Measurements from ENCODE around the gene YIPF1. TPM values are rescaled to one million over a fixed set of nuclear protein-coding genes. Genes with fewer than 3 reads are reported as not detected.
A peak's percentile ranks its signal among the peaks of the same experiment; 100 is the strongest.

Gene YIPF1
- total and polyA plus RNA-seq, 4 donors: 19.9 to 33.3 (median 25.1) TPM

DNA sequence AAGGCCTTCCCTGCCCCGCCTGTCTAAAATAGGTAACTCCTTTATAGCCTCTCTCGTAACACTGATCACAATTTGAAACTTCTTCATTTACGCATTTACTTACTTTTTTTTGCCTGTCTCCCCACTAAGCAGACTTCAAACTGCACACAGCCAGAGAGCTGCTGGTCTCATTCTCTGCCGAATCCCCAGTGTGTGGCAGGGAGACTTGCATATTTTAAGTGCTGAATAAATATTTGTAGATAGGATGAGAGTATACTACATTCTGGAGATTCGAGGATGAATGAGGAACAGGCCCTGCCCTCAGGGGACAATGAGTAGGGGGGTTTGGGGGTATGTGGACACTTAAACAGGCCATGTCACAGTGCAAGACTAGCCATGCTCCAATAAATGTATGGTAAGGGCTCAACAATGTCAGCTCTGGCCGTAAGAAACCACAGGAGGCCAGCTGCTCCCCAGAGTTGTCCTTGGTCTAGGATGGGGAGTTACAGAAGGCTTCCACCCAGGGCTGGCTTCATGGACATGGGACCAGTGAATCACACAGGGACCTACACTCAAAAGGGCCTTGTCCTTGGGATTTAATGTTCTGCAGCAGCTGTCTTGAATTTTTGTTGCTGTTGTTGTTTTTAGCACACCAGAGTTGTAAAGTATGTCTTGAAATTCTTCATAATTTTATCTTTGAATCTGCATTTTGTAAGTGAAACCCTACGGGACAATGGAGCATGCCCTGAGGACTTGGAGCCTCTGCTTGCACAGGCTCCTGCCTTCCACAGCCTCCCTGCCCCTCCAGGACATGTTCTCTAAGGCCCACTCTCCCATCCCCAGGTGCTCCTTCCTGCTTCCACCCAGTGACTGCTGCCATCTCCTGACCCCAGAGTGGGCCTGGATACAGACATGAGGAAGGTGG, 12.9 kb upstream of the YIPF1 start:
- TF ChIP-seq CTCF (IDR thresholded peaks at IDR 0.05; ENCODE audit: control extremely low read depth, extremely low read depth): no peak
- H3K4me1 ChIP-seq (ENCODE audit: control insufficient read depth in 5 of 5, insufficient read depth in 5 of 5, low read length in 5 of 5): peaks cover 0 to 12% (median 8%) of the 10 kb centered on the region in 5 donors
- H3K36me3 ChIP-seq (ENCODE audit: control insufficient read depth in 4 of 4, insufficient read depth in 4 of 4, low read length in 4 of 4): no peaks in the 10 kb centered on the region
- ATAC-seq (ENCODE audit: insufficient read depth, low FRiP score) (no peak), DNase-seq (no peak)
- no peak overlapping the region for H3K27ac ChIP-seq (ENCODE audit: low read depth in 1 of 2, low read length in 1 of 2)
- no peak overlapping the region for H3K9ac ChIP-seq (ENCODE audit: insufficient read depth in 1 of 2, low read length in 2 of 2)
- WGBS, 2 donors: 68 to 82% methylated on average over 7 of the region's 7 CpGs
- peaks cover 0 to 2% (median 0%) of the 10 kb centered on the region in 4 donors for H3K9me3 ChIP-seq (ENCODE audit: control insufficient read depth in 4 of 4, insufficient read depth in 3 of 4, low read length in 3 of 4)
- H3K4me3 ChIP-seq: no peak overlapping the region
- no peaks in the 10 kb centered on the region for H3K27me3 ChIP-seq (ENCODE audit: control insufficient read depth in 3 of 3, insufficient read depth in 3 of 3, low read length in 2 of 3)

DNA sequence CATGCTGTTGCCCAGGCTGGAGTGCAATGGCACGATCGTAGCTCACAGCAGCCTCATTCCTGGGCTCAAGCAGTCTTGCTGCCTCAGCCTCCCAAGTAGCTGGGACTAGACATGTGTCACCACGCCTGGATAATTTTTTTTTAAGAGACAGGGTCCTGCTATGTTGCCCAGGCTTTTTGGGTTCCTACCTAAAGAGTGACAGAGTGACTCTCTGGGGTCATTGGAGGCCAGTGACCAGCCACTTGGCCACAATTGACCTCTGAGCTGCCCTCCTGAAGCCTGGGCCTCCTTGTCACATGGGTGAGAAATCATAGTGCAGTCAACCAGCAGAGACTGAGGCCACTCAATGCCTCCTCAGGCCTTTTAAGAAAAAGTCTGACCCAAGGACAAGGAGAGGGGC, 10.1 kb upstream of the YIPF1 start:
- peaks cover 0 to 12% (median 8%) of the 10 kb centered on the region in 5 donors for H3K4me1 ChIP-seq (ENCODE audit: control insufficient read depth in 5 of 5, insufficient read depth in 5 of 5, low read length in 5 of 5)
- 94 to 95% methylated on average over 3 of the region's 3 CpGs for WGBS, 2 donors
- H3K36me3 ChIP-seq (ENCODE audit: control insufficient read depth in 4 of 4, insufficient read depth in 4 of 4, low read length in 4 of 4): no peaks in the 10 kb centered on the region
- TF ChIP-seq CTCF (IDR thresholded peaks at IDR 0.05; ENCODE audit: control extremely low read depth, extremely low read depth): no peak
- no peak for ATAC-seq (ENCODE audit: insufficient read depth, low FRiP score)
- H3K27ac ChIP-seq (ENCODE audit: low read depth in 1 of 2, low read length in 1 of 2): no peak overlapping the region
- no peak overlapping the region for H3K9ac ChIP-seq (ENCODE audit: insufficient read depth in 1 of 2, low read length in 2 of 2)
- H3K9me3 ChIP-seq (ENCODE audit: control insufficient read depth in 4 of 4, insufficient read depth in 3 of 4, low read length in 3 of 4): peaks cover 0 to 2% (median 0%) of the 10 kb centered on the region in 4 donors
- no peak for DNase-seq
- H3K27me3 ChIP-seq (ENCODE audit: control insufficient read depth in 3 of 3, insufficient read depth in 3 of 3, low read length in 2 of 3): no peaks in the 10 kb centered on the region
- no peak overlapping the region for H3K4me3 ChIP-seq

DNA sequence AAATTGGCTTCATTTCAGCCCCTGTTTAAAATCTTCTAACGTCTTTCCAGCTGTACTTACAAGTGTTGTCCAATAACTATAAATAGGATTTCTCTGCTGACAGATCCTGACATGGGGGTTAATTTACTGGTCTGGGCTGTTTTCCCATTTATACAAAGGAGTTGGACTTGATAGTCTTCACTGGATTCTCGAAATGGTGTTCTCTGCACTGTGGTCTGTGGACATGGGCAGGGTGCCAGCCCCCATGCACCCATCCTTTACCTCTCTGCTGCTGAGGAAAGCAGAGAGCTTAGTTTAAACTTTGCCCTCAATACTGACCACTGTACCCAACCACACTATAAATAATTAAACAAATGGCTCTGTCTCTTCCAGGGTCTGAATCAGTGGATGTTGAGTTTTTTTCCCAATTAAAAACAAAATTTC, 9.6 kb upstream of the YIPF1 start:
- Histone ChIP-seq H3K27me3 (ENCODE audit: control insufficient read depth in 3 of 3, insufficient read depth in 3 of 3, low read length in 2 of 3) (no peaks in the 10 kb centered on the region), H3K27ac (ENCODE audit: low read depth in 1 of 2, low read length in 1 of 2) (no peak overlapping the region), H3K9me3 (ENCODE audit: control insufficient read depth in 4 of 4, insufficient read depth in 3 of 4, low read length in 3 of 4) (peaks cover 0 to 2% (median 0%) of the 10 kb centered on the region in 4 donors), H3K4me3 (no peak overlapping the region), H3K9ac (ENCODE audit: insufficient read depth in 1 of 2, low read length in 2 of 2) (no peak overlapping the region), H3K4me1 (ENCODE audit: control insufficient read depth in 5 of 5, insufficient read depth in 5 of 5, low read length in 5 of 5) (peaks cover 0 to 12% (median 8%) of the 10 kb centered on the region in 5 donors), H3K36me3 (ENCODE audit: control insufficient read depth in 4 of 4, insufficient read depth in 4 of 4, low read length in 4 of 4) (no peaks in the 10 kb centered on the region)
- peak in 2 of 3 donors; percentile 56 to 74 for DNase-seq
- no peak for ATAC-seq (ENCODE audit: insufficient read depth, low FRiP score)
- TF ChIP-seq CTCF (IDR thresholded peaks at IDR 0.05; ENCODE audit: control extremely low read depth, extremely low read depth): no peak
- 15 to 21% methylated on average over 2 of the region's 2 CpGs for WGBS, 2 donors
